ENCODE measurements around the gene NMNAT2. TPM values are rescaled to one million over a fixed set of nuclear protein-coding genes. Genes with fewer than 3 reads are reported as not detected.

Gene NMNAT2
- total RNA-seq, 1 donor from 2014 or later = 0.62 TPM

GRCh38 chr1:183368213-183369108 is 49.7 kb downstream of the NMNAT2 start:
- TF ChIP-seq CTCF (IDR thresholded peaks at IDR 0.05) = no peak
- no peaks in the 10 kb centered on the region for H3K27me3 ChIP-seq (ENCODE audit: low read depth)
- H3K27ac ChIP-seq = no peak overlapping the region
- no peaks in the 10 kb centered on the region for H3K36me3 ChIP-seq
- no peaks in the 10 kb centered on the region for H3K9me3 ChIP-seq
- H3K4me3 ChIP-seq = no peak overlapping the region
- ATAC-seq (no peak), DNase-seq (no peak)
- H3K4me1 ChIP-seq = no peaks in the 10 kb centered on the region
- intact Hi-C loops (cut with DNase I) = no loop called here

DNA sequence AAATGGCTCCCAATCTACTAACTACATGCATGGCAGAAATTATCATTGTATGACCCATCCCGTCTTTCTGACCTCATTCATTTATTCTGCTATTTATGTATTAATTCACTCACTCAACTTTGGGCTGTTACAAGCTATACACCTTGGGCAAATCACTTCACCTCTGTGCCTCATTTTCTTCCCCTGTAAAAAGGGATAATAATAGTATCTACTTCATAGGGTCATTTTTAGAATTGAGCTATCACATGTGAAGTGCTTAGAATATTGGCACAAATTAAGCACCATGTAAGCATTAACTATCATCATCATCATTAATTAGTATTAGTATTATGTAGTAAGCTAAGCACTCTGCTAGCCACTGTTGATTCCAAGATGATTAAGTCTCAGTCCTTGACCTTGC is 52.1 kb downstream of the NMNAT2 start:
- intact Hi-C loops (cut with DNase I) = no loop called here
- no peak for DNase-seq
- Histone ChIP-seq H3K4me3 (no peak overlapping the region), H3K9me3 (no peaks in the 10 kb centered on the region), H3K4me1 (no peaks in the 10 kb centered on the region), H3K27me3 (ENCODE audit: low read depth) (no peaks in the 10 kb centered on the region), H3K36me3 (no peaks in the 10 kb centered on the region), H3K27ac (no peak overlapping the region)
- TF ChIP-seq CTCF (IDR thresholded peaks at IDR 0.05) = no peak
- ATAC-seq = no peak

DNA sequence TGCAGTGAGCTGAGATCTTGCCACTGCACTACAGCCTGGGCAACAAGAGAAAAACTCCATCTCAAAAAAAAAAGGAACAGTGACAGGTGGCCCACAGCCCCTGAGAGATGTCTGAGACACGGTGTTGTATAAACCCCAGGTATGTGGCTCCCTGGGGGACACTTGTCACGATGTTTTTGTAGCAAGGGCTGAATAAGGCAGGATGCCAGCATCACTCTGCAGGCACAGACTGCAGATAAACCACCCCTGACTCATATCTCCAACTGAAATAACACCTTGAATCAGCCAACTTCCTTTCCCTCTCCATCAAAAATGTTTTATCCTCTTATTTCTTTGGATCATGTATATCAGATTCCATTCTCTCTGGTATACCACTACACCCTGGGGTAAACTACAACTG is 52.5 kb downstream of the NMNAT2 start:
- Histone ChIP-seq H3K4me3 (no peak overlapping the region), H3K27me3 (ENCODE audit: low read depth) (no peaks in the 10 kb centered on the region), H3K36me3 (no peaks in the 10 kb centered on the region), H3K9me3 (no peaks in the 10 kb centered on the region), H3K4me1 (no peaks in the 10 kb centered on the region), H3K27ac (no peak overlapping the region)
- ATAC-seq = no peak
- no peak for DNase-seq
- intact Hi-C loops (cut with DNase I) = no loop called here
- no peak for TF ChIP-seq CTCF (IDR thresholded peaks at IDR 0.05)

DNA sequence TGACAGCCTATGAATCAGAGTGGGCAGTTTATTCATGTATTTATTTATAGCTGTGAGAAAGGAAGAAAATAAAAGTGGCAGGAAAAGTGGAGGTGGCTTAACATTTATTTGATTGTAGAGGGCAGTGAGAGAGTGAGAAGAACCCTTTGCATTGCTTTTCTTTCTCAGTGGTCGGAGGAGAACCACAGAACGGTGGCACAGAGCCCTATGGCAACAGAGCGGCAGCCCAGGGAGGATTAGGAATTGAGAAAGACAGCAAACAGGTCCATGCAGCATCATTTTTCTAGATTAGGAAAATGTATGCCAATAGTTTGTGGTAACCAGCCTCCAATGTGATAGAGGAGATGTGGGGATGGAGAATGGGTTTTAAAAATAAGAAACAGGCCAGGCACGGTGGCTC is 53.1 kb downstream of the NMNAT2 start:
- Histone ChIP-seq H3K36me3 (no peaks in the 10 kb centered on the region), H3K9me3 (no peaks in the 10 kb centered on the region), H3K4me1 (no peaks in the 10 kb centered on the region), H3K4me3 (no peak overlapping the region), H3K27me3 (ENCODE audit: low read depth) (no peaks in the 10 kb centered on the region), H3K27ac (no peak overlapping the region)
- intact Hi-C loops (cut with DNase I) = no loop called here
- TF ChIP-seq CTCF (IDR thresholded peaks at IDR 0.05) = no peak
- no peak for DNase-seq
- ATAC-seq = no peak

- H3K27ac ChIP-seq = no peak overlapping the region
- H3K4me3 ChIP-seq = no peak overlapping the region
- no peaks in the 10 kb centered on the region for H3K4me1 ChIP-seq
- H3K36me3 ChIP-seq = no peaks in the 10 kb centered on the region
- DNase-seq = no peak
- intact Hi-C loops (cut with DNase I) = no loop called here
- no peaks in the 10 kb centered on the region for H3K27me3 ChIP-seq (ENCODE audit: low read depth)
- H3K9me3 ChIP-seq = no peaks in the 10 kb centered on the region
- ATAC-seq = peak; percentile 81 to 86
- no peak for TF ChIP-seq CTCF (IDR thresholded peaks at IDR 0.05)
Observed at GRCh38 chr1:183363972-183364371, 54.2 kb downstream of the NMNAT2 start.

All from lower lobe of right lung (tissue), 2 donors.